Stimulated activated CD8-positive, alpha-beta memory T cell treated with anti-CD3 and anti-CD28 coated beads, Interleukin-12 subunit alpha, Interleukin-12 subunit beta, amount 100 ng/mL, for 1 hour (primary cell): ENCODE data around the gene FOXRED1.
"Not testable (repeated sequence)": the region's sequence is repeated elsewhere in the genome, so short reads cannot be mapped to it uniquely, and the experiment has no call there.

Source experiments
- DNase-seq: peaks from one replicate; pipeline ENCODE4 v3.0.0-alpha.2; 2020; ENCODE audit warnings: low read depth

FOXRED1 gene

GRCh38 chr11:126268708-126269579 lies at the start of gene FOXRED1, which contains the start of gene SRPRA:
FOXRED1 (plus strand) TSS chr11:126269154; CDS start chr11:126269207, 53 bp downstream.
SRPRA (minus strand) TSS chr11:126268895; CDS start chr11:126268804, 91 bp downstream.
- DNase-seq: peak; percentile 99

GRCh38 chr11:126219547-126219946 lies 49.4 kb upstream of the FOXRED1 start:
- DNase-seq: no peak

GRCh38 chr11:126224647-126225294 lies 44.2 kb upstream of the FOXRED1 start:
- no peak for DNase-seq

GRCh38 chr11:126225295-126225665 lies 43.7 kb upstream of the FOXRED1 start:
- DNase-seq: no peak

GRCh38 chr11:126226334-126227084 lies 42.4 kb upstream of the FOXRED1 start:
- no peak for DNase-seq

- DNase-seq: no peak
Observed at GRCh38 chr11:126229858-126230540, 39.0 kb upstream of the FOXRED1 start.

- no peak for DNase-seq
Observed at GRCh38 chr11:126231725-126232459, 37.1 kb upstream of the FOXRED1 start.

GRCh38 chr11:126232683-126233082 lies 36.3 kb upstream of the FOXRED1 start:
- no peak for DNase-seq

GRCh38 chr11:126233391-126233790 lies 35.6 kb upstream of the FOXRED1 start:
- no peak for DNase-seq

- DNase-seq: no peak
Observed at GRCh38 chr11:126246636-126247035, 22.3 kb upstream of the FOXRED1 start.

- DNase-seq: no peak
Observed at GRCh38 chr11:126253265-126253664, 15.7 kb upstream of the FOXRED1 start.

- DNase-seq: no peak
Observed at GRCh38 chr11:126254819-126255218, 14.1 kb upstream of the FOXRED1 start.

GRCh38 chr11:126255507-126255906 lies 13.4 kb upstream of the FOXRED1 start:
- DNase-seq: not testable (repeated sequence)

GRCh38 chr11:126256216-126256615 lies 12.7 kb upstream of the FOXRED1 start:
- no peak for DNase-seq

- DNase-seq: no peak
Observed at GRCh38 chr11:126257144-126257543, 11.8 kb upstream of the FOXRED1 start.

- DNase-seq: no peak
Observed at GRCh38 chr11:126257764-126258163, 11.2 kb upstream of the FOXRED1 start.

- no peak for DNase-seq
Observed at GRCh38 chr11:126262216-126262615, 6.7 kb upstream of the FOXRED1 start.

GRCh38 chr11:126263489-126263888 lies 5.5 kb upstream of the FOXRED1 start:
- DNase-seq: no peak

- DNase-seq: no peak
Observed at GRCh38 chr11:126265811-126266210, 3.1 kb upstream of the FOXRED1 start.

- DNase-seq: no peak
Observed at GRCh38 chr11:126267650-126268049, 1.3 kb upstream of the FOXRED1 start.

- no peak for DNase-seq
Observed at GRCh38 chr11:126268361-126268707, 620 bp upstream of the FOXRED1 start.
